ENCODE results near the gene PPP1R2B. TPM values are rescaled to one million over a fixed set of nuclear protein-coding genes. Genes with fewer than 3 reads are reported as not detected.

The PPP1R2B gene
- total RNA-seq, 1 experiment from 2014 or later, result not detected

- Histone ChIP-seq H3K27ac (no peak overlapping the region), H3K9me2 (ENCODE audit: insufficient read depth) (no peaks in the 10 kb centered on the region), H3F3A (ENCODE audit: insufficient read depth, low read depth) (no peaks in the 10 kb centered on the region), H3K4me3 (no peak overlapping the region), H4K20me1 (ENCODE audit: insufficient read depth) (no peaks in the 10 kb centered on the region), H3K4me2 (no peak overlapping the region), H3K4me1 (replicated peaks; ENCODE audit: insufficient read depth) (no peaks in the 10 kb centered on the region), H3K79me2 (ENCODE audit: low read depth) (no peaks in the 10 kb centered on the region), H2AFZ (no peak overlapping the region), H3K27me3 (ENCODE audit: insufficient read depth, low read depth) (peaks cover 7% of the 10 kb centered on the region; the same call in 1 of the 2 replicates), H3K9me3 (ENCODE audit: insufficient read depth, low read depth) (no peaks in the 10 kb centered on the region), H3K36me3 (ENCODE audit: low read depth) (no peaks in the 10 kb centered on the region)
- intact Hi-C loops (cut with micrococcal nuclease; ENCODE audit: unreplicated experiment), result no loop called here
- BruUV-seq (replicated peaks), result no TSS peak
- CTCF ChIA-PET, result no interaction called here
- TF ChIP-seq EZH2 (IDR thresholded peaks at IDR 0.05; ENCODE audit: low read depth), result no peak
- TF ChIP-seq CTCF (conservative IDR thresholded peaks at IDR 0.05), result no peak
- DNase-seq, result no peak
- POLR2A ChIA-PET (ENCODE audit: unreplicated experiment), result no interaction called here
Observed at GRCh38 chr5:156865427-156865826, 15.3 kb downstream of the PPP1R2B start.

- BruUV-seq (replicated peaks), result no TSS peak
- no peak overlapping the region for H2AFZ ChIP-seq
- H3F3A ChIP-seq (ENCODE audit: insufficient read depth, low read depth), result no peaks in the 10 kb centered on the region
- H3K4me3 ChIP-seq, result no peak overlapping the region
- no peak for TF ChIP-seq CTCF (conservative IDR thresholded peaks at IDR 0.05)
- TF ChIP-seq EZH2 (IDR thresholded peaks at IDR 0.05; ENCODE audit: low read depth), result no peak
- DNase-seq, result no peak
- no peaks in the 10 kb centered on the region for H3K4me1 ChIP-seq (replicated peaks; ENCODE audit: insufficient read depth)
- no peaks in the 10 kb centered on the region; the same call in 1 of the 2 replicates for H3K27me3 ChIP-seq (ENCODE audit: insufficient read depth, low read depth)
- H3K79me2 ChIP-seq (ENCODE audit: low read depth), result no peaks in the 10 kb centered on the region
- CTCF ChIA-PET, result no interaction called here
- no peak overlapping the region for H3K27ac ChIP-seq
- POLR2A ChIA-PET (ENCODE audit: unreplicated experiment), result no interaction called here
- intact Hi-C loops (cut with micrococcal nuclease; ENCODE audit: unreplicated experiment), result no loop called here
- no peak overlapping the region for H3K4me2 ChIP-seq
- no peaks in the 10 kb centered on the region for H4K20me1 ChIP-seq (ENCODE audit: insufficient read depth)
- no peaks in the 10 kb centered on the region for H3K36me3 ChIP-seq (ENCODE audit: low read depth)
- no peaks in the 10 kb centered on the region for H3K9me3 ChIP-seq (ENCODE audit: insufficient read depth, low read depth)
- no peaks in the 10 kb centered on the region for H3K9me2 ChIP-seq (ENCODE audit: insufficient read depth)
Observed at GRCh38 chr5:156870498-156870839, 20.4 kb downstream of the PPP1R2B start.

GRCh38 chr5:156871212-156871611, 21.1 kb downstream of the PPP1R2B start:
- Histone ChIP-seq H4K20me1 (ENCODE audit: insufficient read depth) (no peaks in the 10 kb centered on the region), H3K27ac (no peak overlapping the region), H3K4me3 (no peak overlapping the region), H3K9me2 (ENCODE audit: insufficient read depth) (no peaks in the 10 kb centered on the region), H3K36me3 (ENCODE audit: low read depth) (no peaks in the 10 kb centered on the region), H3K9me3 (ENCODE audit: insufficient read depth, low read depth) (no peaks in the 10 kb centered on the region), H3K4me1 (replicated peaks; ENCODE audit: insufficient read depth) (no peaks in the 10 kb centered on the region), H3F3A (ENCODE audit: insufficient read depth, low read depth) (no peaks in the 10 kb centered on the region), H3K4me2 (no peak overlapping the region), H2AFZ (no peak overlapping the region), H3K79me2 (ENCODE audit: low read depth) (no peaks in the 10 kb centered on the region), H3K27me3 (ENCODE audit: insufficient read depth, low read depth) (no peaks in the 10 kb centered on the region; the same call in 1 of the 2 replicates)
- TF ChIP-seq EZH2 (IDR thresholded peaks at IDR 0.05; ENCODE audit: low read depth) (no peak), CTCF (conservative IDR thresholded peaks at IDR 0.05) (no peak)
- no TSS peak for BruUV-seq (replicated peaks)
- ChIA-PET POLR2A (ENCODE audit: unreplicated experiment) (no interaction called here), CTCF (no interaction called here)
- intact Hi-C loops (cut with micrococcal nuclease; ENCODE audit: unreplicated experiment), result no loop called here
- DNase-seq, result no peak
